Nephron (organoid): Measurements from ENCODE around the gene WASF2.
"Not testable (repeated sequence)": the region's sequence is repeated elsewhere in the genome, so short reads cannot be mapped to it uniquely, and the experiment has no call there.

ENCODE experiments used
- H3K27ac Mint-ChIP-seq, 3 experiments: 2 replicates each; pipeline ENCODE4 v1.8.0; 2020; ENCODE audit warnings: mixed read lengths in 3 of 3, mild to moderate bottlenecking in 2 of 3, moderate library complexity in 1 of 3
- H3K27me3 Mint-ChIP-seq: 2 replicates; pipeline ENCODE4 v1.8.0; 2021; ENCODE audit warnings: low read depth, mild to moderate bottlenecking, moderate library complexity, mixed read lengths
- H3K36me3 Mint-ChIP-seq: 2 replicates; pipeline ENCODE4 v1.8.0; 2020; ENCODE audit warnings: low read depth, mixed read lengths
- H3K4me1 Mint-ChIP-seq: 2 replicates; pipeline ENCODE4 v1.8.0; 2020; ENCODE audit warnings: mixed read lengths
- H3K4me3 Mint-ChIP-seq, 3 experiments: 2 replicates each; pipeline ENCODE4 v1.8.0; 2020; ENCODE audit warnings: mild to moderate bottlenecking in 3 of 3, mixed read lengths in 3 of 3, moderate library complexity in 2 of 3
- H3K9me3 Mint-ChIP-seq: 2 replicates; pipeline ENCODE4 v1.8.0; 2020; ENCODE audit warnings: mixed read lengths
- TF ChIP-seq, protein P1 (sequence below), 3 experiments: fragments of 200-600 bp; sonication (generic); IDR thresholded peaks; one replicate each; pipeline ENCODE4 v1.5.0; 2021; ENCODE audit warnings: antibody characterized with exemption in 3 of 3; ENCODE audit not compliant: unreplicated experiment in 3 of 3

The WASF2 gene

DNA sequence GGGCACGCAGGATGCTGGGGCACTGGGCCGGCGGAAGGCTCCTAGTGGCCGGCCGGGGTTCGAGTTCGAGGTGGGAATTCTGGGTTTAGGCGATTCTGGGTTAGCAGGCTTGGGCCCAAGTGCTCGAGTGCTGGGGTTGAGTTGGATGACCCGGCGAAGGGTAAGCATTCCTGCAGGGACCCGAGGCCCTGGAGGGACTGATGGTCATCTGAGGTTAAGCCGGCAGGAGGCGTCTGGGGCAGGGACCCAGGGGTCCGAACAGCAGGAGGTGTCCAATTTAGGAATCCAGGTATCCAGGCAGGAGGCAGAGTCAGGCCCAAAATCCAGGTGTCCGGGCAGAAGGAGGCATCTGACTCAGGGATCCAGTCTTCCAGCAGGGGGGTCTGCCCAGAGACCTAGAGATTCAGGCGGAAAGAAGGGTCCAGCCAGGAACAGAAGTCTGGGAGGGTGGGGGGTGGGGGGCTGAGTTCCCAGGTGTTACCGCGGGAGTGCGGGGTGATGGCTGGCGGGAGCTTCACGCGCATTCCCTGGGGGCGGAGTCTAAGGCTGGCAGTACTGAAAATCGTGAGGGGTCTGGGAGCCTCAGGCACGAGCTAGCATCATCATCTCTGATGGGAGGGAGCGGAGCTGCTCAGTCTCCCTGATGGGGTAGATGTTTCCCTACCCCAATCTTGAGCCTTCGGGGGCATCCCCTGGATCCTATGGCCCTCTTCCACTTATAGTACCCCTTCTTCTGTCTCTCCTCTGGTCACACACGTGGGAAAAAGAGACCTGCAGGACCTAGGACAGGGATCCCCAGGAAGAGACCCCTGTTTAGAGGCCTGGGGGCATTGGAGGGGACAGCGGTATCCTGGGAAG, 97.0 kb downstream of the WASF2 start:
- TF ChIP-seq, protein P1, sequence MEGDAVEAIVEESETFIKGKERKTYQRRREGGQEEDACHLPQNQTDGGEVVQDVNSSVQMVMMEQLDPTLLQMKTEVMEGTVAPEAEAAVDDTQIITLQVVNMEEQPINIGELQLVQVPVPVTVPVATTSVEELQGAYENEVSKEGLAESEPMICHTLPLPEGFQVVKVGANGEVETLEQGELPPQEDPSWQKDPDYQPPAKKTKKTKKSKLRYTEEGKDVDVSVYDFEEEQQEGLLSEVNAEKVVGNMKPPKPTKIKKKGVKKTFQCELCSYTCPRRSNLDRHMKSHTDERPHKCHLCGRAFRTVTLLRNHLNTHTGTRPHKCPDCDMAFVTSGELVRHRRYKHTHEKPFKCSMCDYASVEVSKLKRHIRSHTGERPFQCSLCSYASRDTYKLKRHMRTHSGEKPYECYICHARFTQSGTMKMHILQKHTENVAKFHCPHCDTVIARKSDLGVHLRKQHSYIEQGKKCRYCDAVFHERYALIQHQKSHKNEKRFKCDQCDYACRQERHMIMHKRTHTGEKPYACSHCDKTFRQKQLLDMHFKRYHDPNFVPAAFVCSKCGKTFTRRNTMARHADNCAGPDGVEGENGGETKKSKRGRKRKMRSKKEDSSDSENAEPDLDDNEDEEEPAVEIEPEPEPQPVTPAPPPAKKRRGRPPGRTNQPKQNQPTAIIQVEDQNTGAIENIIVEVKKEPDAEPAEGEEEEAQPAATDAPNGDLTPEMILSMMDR (IDR thresholded peaks at IDR 0.05; ENCODE audit: unreplicated experiment in 3 of 3) = no peak
- Mint-ChIP-seq H3K27me3 (peaks cover 13% of the 10 kb centered on the region), H3K9me3 (no peaks in the 10 kb centered on the region), H3K27ac (no peak overlapping the region), H3K4me3 (peak overlapping the region; percentile 78 to 81 (median 80)), H3K4me1 (peaks cover 26% of the 10 kb centered on the region), H3K36me3 (no peaks in the 10 kb centered on the region)

DNA sequence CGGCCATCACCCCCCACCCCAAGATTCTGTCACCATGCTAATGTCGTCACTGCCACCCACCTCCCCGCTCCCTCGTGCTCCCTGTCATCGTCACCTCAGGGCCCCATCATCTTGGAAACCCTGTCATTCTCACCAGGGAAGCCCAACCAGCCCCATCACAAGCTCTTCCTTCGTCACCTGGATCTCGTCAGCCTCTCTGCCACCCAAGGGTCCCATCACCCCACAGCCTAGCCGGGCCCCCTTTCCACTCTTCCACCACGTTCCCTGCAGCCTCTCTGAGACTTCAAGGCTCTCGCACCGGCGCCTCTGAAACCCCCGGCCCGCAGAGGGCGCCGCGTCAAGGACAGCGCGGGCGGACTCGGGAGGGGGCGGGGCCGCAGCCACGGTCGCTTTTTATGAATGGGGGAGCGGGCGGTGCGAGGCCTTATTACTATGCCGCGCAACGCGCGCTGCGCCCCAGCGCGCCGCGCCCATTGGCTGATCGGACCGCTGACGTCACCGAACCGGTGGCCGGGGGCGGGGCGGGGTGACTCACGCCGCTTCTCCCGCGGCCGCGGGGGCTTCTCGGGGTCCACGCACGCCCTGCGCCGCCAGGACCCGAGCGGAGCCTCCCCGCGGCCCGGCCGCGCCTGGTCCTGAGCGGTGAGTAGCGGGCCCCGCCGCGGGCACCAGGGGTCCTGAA, 97.7 kb downstream of the WASF2 start, which contains the start of gene GPR3:
TSS of gene GPR3 (plus strand) at position 527 of the 682 bp plus-strand sequence. CDS start 1,177 bp downstream, outside the sequence.
- Mint-ChIP-seq H3K9me3 (no peaks in the 10 kb centered on the region), H3K4me3 (peak within 1 kb of the TSS; percentile 82 to 83 (median 82)), H3K36me3 (no peaks in the 10 kb centered on the region), H3K27me3 (peaks cover 13% of the 10 kb centered on the region), H3K4me1 (peaks cover 23% of the 10 kb centered on the region), H3K27ac (peak within 1 kb of the TSS; percentile 8 to 70 (median 47))
- TF ChIP-seq, protein P1 (IDR thresholded peaks at IDR 0.05; ENCODE audit: unreplicated experiment in 3 of 3) = peak; percentile 31 to 61 (median 51)

DNA sequence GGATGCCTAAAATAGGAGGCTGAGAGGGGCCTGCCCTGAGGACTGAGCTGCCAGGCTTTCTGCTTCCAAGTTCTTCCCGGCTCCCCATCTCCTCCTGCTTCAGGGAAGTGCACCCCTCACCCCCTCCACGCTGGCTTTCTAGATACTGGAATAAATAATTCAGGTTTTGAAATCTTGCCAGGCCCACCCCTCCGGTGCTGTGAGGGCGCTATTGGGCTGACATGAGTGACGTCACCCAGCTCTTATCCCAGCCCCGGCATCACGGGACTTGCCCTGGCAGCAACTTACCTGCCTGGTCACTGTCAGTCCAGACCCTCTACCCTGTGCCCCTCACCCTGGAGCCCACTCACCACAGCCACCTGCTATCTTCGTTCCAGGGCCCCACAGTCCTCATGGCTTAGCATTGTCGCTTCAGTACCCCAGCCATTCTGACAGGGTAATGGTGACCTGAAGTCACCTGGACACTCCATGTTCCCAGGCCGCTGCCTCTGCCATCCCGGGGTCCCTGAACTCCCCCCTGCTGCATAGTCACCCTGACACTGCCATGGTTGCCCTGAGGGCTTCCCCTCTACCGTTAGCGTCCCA, 98.4 kb downstream of the WASF2 start:
- peak overlapping the region; percentile 82 to 83 (median 82) for H3K4me3 Mint-ChIP-seq
- H3K4me1 Mint-ChIP-seq = peaks cover 18% of the 10 kb centered on the region
- no peaks in the 10 kb centered on the region for H3K36me3 Mint-ChIP-seq
- H3K27me3 Mint-ChIP-seq = peaks cover 16% of the 10 kb centered on the region
- TF ChIP-seq, protein P1 (IDR thresholded peaks at IDR 0.05; ENCODE audit: unreplicated experiment in 3 of 3) = no peak
- peak overlapping the region in 2 of 3 experiments; percentile 8 to 47 for H3K27ac Mint-ChIP-seq
- H3K9me3 Mint-ChIP-seq = no peaks in the 10 kb centered on the region

DNA sequence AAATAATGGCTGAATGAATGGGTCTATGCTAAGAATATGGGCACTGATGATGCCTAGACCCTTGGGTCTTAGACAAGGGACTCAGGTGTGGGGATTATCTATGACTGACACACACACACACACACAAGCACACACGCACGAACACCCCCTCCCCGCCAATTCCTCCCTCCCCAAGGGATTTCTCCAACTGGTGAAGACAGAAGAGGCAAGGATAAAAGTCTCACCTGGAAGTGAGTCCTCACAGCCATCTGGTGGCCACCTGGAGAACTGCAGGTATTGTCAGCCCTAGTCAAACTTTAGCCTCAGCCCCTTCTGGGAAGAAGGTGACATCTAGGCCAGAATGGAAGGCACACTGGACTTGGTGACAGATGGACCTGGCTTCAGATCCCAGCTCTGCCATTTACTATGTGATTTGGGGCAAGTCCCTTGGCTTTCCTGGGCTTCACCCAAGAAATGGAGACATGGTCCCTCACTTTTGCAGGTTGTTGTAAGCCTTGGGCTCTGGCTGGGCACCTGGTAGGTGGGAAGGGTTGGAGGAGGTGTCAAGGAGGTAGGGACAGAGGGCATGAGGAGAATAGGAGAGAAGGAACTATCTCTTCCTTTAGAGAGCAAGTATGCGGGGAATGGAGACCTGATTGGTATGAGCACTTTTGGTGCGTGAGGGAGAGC, 101.5 kb downstream of the WASF2 start:
- peak overlapping the region in 1 of 3 experiments; percentile 48 for H3K4me3 Mint-ChIP-seq
- H3K27me3 Mint-ChIP-seq = peaks cover 29% of the 10 kb centered on the region
- peaks cover 18% of the 10 kb centered on the region for H3K4me1 Mint-ChIP-seq
- TF ChIP-seq, protein P1 (IDR thresholded peaks at IDR 0.05; ENCODE audit: unreplicated experiment in 3 of 3) = peak; percentile 79 to 84 (median 80)
- no peaks in the 10 kb centered on the region for H3K36me3 Mint-ChIP-seq
- H3K9me3 Mint-ChIP-seq = no peaks in the 10 kb centered on the region
- H3K27ac Mint-ChIP-seq = peak overlapping the region in 2 of 3 experiments; percentile 33 to 45

DNA sequence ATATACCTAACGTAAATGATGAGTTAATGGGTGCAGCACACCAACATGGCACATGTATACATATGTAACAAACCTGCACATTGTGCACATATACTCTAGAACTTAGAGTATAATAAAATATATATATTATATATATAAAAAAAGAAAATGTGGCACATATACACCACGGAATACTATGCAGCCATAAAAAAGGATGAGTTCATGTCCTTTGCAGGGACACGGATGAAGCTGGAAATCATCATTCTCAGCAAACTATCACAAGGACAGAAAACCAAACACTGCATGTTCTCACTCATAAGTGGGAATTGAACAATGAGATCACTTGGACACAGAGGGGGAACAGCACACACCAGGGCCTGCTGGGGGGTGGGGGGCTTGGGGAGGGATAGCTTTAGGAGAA, 105.2 kb downstream of the WASF2 start:
- H3K27ac Mint-ChIP-seq, H3K4me3 Mint-ChIP-seq, H3K36me3 Mint-ChIP-seq: not testable (repeated sequence)

More for the DNA sequence above, 105.2 kb downstream of the WASF2 start:
- not testable (repeated sequence) for H3K9me3 Mint-ChIP-seq
- H3K27me3 Mint-ChIP-seq = peaks cover 41% of the 10 kb centered on the region
- H3K4me1 Mint-ChIP-seq = peaks cover 20% of the 10 kb centered on the region
